SK-N-SH (cell line): Measurements from ENCODE around the gene ANK3. TPM values are rescaled to one million over a fixed set of nuclear protein-coding genes. Genes with fewer than 3 reads are reported as not detected.
A peak's percentile ranks its signal among the peaks of the same experiment; 100 is the strongest.

ENCODE experiments used
- CTCF ChIA-PET: fragments of 300-600, 350-600 bp; formaldehyde crosslinking; extraction: SDS; loops from one replicate; lab custom pipeline; 2021; lab: Yijun Ruan, JAX
- POLR2A ChIA-PET: fragments of 350-600 bp; sonication (Branson Sonifier 250); formaldehyde crosslinking; extraction: SDS; loops from one replicate; lab custom pipeline; 2020; ENCODE audit warnings: antibody characterized with exemption, inconsistent platforms; lab: Yijun Ruan, JAX
- DNase-seq: peaks from one replicate; pipeline ENCODE4 v3.0.0; 2012
- H2AFZ ChIP-seq: fragments of 200-600 bp; sonication (generic); 2 replicates; pipeline ENCODE4 v1.8.1; 2016; ENCODE audit warnings: antibody characterized with exemption, mild to moderate bottlenecking, low read depth
- H3F3A ChIP-seq: fragments of 200-600 bp; sonication (generic); replicated peaks from 2 replicates; pipeline ENCODE3; 2016; ENCODE audit warnings: antibody characterized with exemption, mild to moderate bottlenecking; ENCODE audit not compliant: insufficient read depth
- H3K27ac ChIP-seq, 2 experiments: fragments of 200-500 bp in 1 of 2; fragments of 200-600 bp in 1 of 2; sonication (Bioruptor generic) in 1 of 2; sonication (generic), shearing (Covaris generic) in 1 of 2; 2 replicates each; pipeline versions ENCODE4 v1.5.1 to v1.6.1; 2014 to 2016; ENCODE audit warnings: low read depth in 2 of 2, inconsistent platforms in 1 of 2, low read length in 1 of 2, mild to moderate bottlenecking in 1 of 2, mixed read lengths in 1 of 2
- H3K27me3 ChIP-seq: fragments of 200-600 bp; sonication (generic), shearing (Covaris generic); 2 replicates; pipeline ENCODE4 v1.6.1; 2016; ENCODE audit warnings: mixed run types; ENCODE audit not compliant: insufficient read depth
- H3K36me3 ChIP-seq, 2 experiments: fragments of 200-500 bp in 1 of 2; fragments of 200-600 bp in 1 of 2; sonication (Bioruptor generic) in 1 of 2; sonication (generic) in 1 of 2; replicated peaks in 1 of 2; 2 replicates each; pipeline versions ENCODE3 to v1.5.1; 2014 to 2016; ENCODE audit warnings: low read length in 1 of 2, mild to moderate bottlenecking in 1 of 2; ENCODE audit not compliant: insufficient read depth in 2 of 2, control insufficient read depth in 1 of 2
- H3K4me1 ChIP-seq, 2 experiments: fragments of 200-500 bp in 1 of 2; fragments of 200-600 bp in 1 of 2; sonication (Bioruptor generic) in 1 of 2; sonication (generic), shearing (Covaris generic) in 1 of 2; 2 replicates each; pipeline versions ENCODE4 v1.5.1 to v1.6.1; 2014 to 2016; ENCODE audit warnings: low read depth in 1 of 2, low read length in 1 of 2, mixed run types in 1 of 2; ENCODE audit not compliant: insufficient read depth in 2 of 2, control insufficient read depth in 1 of 2
- H3K4me2 ChIP-seq: fragments of 200-600 bp; sonication (generic), shearing (Covaris generic); 2 replicates; pipeline ENCODE4 v1.6.1; 2017; ENCODE audit warnings: mixed run types
- H3K4me3 ChIP-seq, 2 experiments: fragments of 200-500 bp in 1 of 2; fragments of 200-600 bp in 1 of 2; sonication (Bioruptor generic) in 1 of 2; sonication (generic), shearing (Covaris generic) in 1 of 2; 2 replicates each; pipeline versions ENCODE4 v1.5.1 to v1.8.1; 2014 to 2016; ENCODE audit warnings: low read depth in 2 of 2, inconsistent platforms in 1 of 2, low read length in 1 of 2, mild to moderate bottlenecking in 1 of 2, mixed read lengths in 1 of 2, moderate library complexity in 1 of 2
- H3K79me2 ChIP-seq: fragments of 200-600 bp; sonication (generic); 2 replicates; pipeline ENCODE4 v1.8.1; 2017; ENCODE audit warnings: mild to moderate bottlenecking; ENCODE audit not compliant: insufficient read depth
- H3K9ac ChIP-seq: fragments of 200-600 bp; sonication (generic); 2 replicates; pipeline ENCODE4 v1.6.1; 2017; ENCODE audit warnings: mixed run types
- H3K9me2 ChIP-seq: fragments of 200-600 bp; sonication (generic); 2 replicates; pipeline ENCODE4 v1.6.1; 2017; ENCODE audit warnings: mixed run types
- H3K9me3 ChIP-seq: fragments of 200-600 bp; sonication (generic); 2 replicates; pipeline ENCODE4 v1.6.1; 2017; ENCODE audit warnings: mixed run types, mild to moderate bottlenecking, moderate library complexity
- H4K20me1 ChIP-seq: fragments of 200-600 bp; sonication (generic); 2 replicates; pipeline ENCODE4 v1.6.1; 2017; ENCODE audit warnings: mild to moderate bottlenecking, mixed run types; ENCODE audit not compliant: insufficient read depth
- EP300 ChIP-seq, 2 experiments: IDR thresholded peaks; 2 replicates each; pipeline versions ENCODE4 v1.4.0 to v1.6.1; 2012; ENCODE audit warnings: borderline replicate concordance in 1 of 2, low read depth in 1 of 2, low read length in 1 of 2
- FOSL2 ChIP-seq: IDR thresholded peaks from 2 replicates; pipeline ENCODE4 v1.4.0; 2012; ENCODE audit warnings: low read depth, mild to moderate bottlenecking, moderate library complexity, borderline replicate concordance
- JUND ChIP-seq: IDR thresholded peaks from 2 replicates; pipeline ENCODE4 v1.4.0; 2012
- MEF2A ChIP-seq: IDR thresholded peaks from 2 replicates; pipeline ENCODE4 v1.4.0; 2012; ENCODE audit warnings: low read depth, borderline replicate concordance
- MXI1 ChIP-seq: IDR thresholded peaks from 2 replicates; pipeline ENCODE4 v1.6.1; 2012; ENCODE audit warnings: mild to moderate bottlenecking, low read depth, low read length, improper control_type of control experiment
- PBX3 ChIP-seq: IDR thresholded peaks from 2 replicates; pipeline ENCODE4; 2012
- RAD21 ChIP-seq: IDR thresholded peaks from 2 replicates; pipeline ENCODE4 v1.6.1; 2012; ENCODE audit warnings: mild to moderate bottlenecking, low read length
- REST ChIP-seq: IDR thresholded peaks from 2 replicates; pipeline ENCODE4 v1.6.1; 2012; ENCODE audit warnings: mild to moderate bottlenecking, low read depth, low read length, moderate library complexity
- SIN3A ChIP-seq: IDR thresholded peaks from 2 replicates; pipeline ENCODE4 v1.6.1; 2012; ENCODE audit warnings: low read depth, mild to moderate bottlenecking, low read length, moderate library complexity, borderline replicate concordance
- TCF12 ChIP-seq: IDR thresholded peaks from 2 replicates; pipeline ENCODE4 v1.4.0; 2012
- WGBS: methylation state at CpG from one replicate; pipeline ENCODE4 v1.1.6; 2017; ENCODE audit warnings: low lambda C conversion rate; 5-methylcytosine and 5-hydroxymethylcytosine counted together
- polyA plus RNA-seq, 3 experiments: library from polyadenylated mRNA; depleted of rRNA; stranded (reverse); fragments of >200 nt; gene quantifications; 2 replicates each; pipeline ENCODE4 v1.2.3, GENCODE V29; 2012

ANK3 gene
- polyA plus RNA-seq, 1 of the 3 experiments (the other 2 are of a cell fraction) = 10.0 TPM

DNA sequence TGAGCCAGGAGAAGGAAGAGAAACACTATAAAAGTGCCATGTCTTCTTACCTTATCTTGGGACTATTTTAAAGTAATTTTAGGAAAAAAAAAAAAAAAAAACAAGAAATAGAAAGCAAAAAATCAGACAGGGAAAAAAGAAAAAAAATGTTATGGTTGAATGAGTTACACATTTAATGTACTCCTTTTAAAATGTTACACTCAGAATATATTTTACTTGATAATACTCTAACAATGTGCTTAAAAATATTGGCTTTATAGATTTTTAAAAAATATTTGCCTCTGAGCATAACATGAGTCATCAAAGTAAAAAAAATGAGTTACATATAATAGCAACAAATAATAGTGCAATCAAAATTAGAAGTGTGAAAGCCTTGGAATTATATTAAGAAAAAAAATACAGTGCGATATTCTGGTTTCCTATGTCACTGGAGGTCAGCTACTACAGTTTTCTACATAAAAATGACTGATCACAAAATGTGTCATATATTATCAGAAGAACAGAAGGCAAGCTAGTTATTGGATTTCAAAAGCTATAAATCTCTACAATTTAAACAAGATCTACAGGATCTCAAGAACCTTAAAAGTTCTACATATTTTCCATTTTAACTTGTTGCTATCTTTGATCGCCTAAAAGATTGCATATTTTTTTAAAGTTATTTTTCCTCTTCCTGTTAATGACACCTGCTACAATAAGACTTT, 252.2 kb downstream of the ANK3 start:
- 94% methylated on average over 2 of the region's 2 CpGs for WGBS
- no peaks in the 10 kb centered on the region for H3K27me3 ChIP-seq
- no peak overlapping the region for H3K4me2 ChIP-seq
- no peaks in the 10 kb centered on the region for H3K36me3 ChIP-seq
- no peaks in the 10 kb centered on the region for H3K9me2 ChIP-seq
- no peak overlapping the region for H3K27ac ChIP-seq
- no peak overlapping the region for H2AFZ ChIP-seq
- H3K79me2 ChIP-seq = no peaks in the 10 kb centered on the region
- H3K4me3 ChIP-seq = no peak overlapping the region
- no peak for DNase-seq
- no peaks in the 10 kb centered on the region for H3F3A ChIP-seq
- H4K20me1 ChIP-seq = no peaks in the 10 kb centered on the region
- H3K4me1 ChIP-seq = peaks cover 0 to 4% of the 10 kb centered on the region in 2 experiments; a peak in 2 of 4 replicates
- TF ChIP-seq JUND (no peak), FOSL2 (0 out of 2 replicates have a peak, but pooled peaks have one; percentile 2)
- CTCF ChIA-PET = no interaction called here
- no peaks in the 10 kb centered on the region for H3K9me3 ChIP-seq
- POLR2A ChIA-PET = no interaction called here
- no peak overlapping the region for H3K9ac ChIP-seq

DNA sequence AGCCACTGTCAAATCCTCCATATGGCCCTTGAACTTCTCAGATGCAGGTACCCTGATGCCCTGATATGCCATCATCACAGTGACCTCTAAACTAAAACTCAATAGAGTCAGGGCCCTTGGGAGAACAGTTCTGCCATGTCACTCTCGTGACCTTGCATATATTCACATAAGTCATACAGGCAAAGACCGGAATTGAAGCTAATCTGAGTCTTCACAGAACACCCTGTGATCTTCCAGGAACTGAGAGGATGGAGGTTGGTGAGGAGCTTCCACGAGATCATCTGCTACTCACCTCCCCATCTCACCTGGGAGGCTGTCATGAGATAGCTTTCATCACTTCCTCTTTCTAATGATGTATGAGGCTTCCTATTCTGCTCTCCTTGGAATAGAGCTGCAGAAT, 254.7 kb downstream of the ANK3 start:
- no peak for DNase-seq
- no peaks in the 10 kb centered on the region for H3K9me3 ChIP-seq
- no peaks in the 10 kb centered on the region for H3K27me3 ChIP-seq
- ChIA-PET POLR2A (no interaction called here), CTCF (no interaction called here)
- H3K27ac ChIP-seq = peak overlapping the region in 1 of 2 experiments; percentile 58; a peak in 1 of 4 replicates
- H3F3A ChIP-seq = no peaks in the 10 kb centered on the region
- no peaks in the 10 kb centered on the region for H3K9me2 ChIP-seq
- H3K4me2 ChIP-seq = no peak overlapping the region
- no peak overlapping the region for H2AFZ ChIP-seq
- no peaks in the 10 kb centered on the region for H3K79me2 ChIP-seq
- TF ChIP-seq EP300 (IDR thresholded peaks at IDR 0.05; ENCODE audit: borderline replicate concordance in 1 of 2, low read depth in 1 of 2, low read length in 1 of 2) (no peak), MEF2A (no peak), SIN3A (no peak), RAD21 (no peak)
- no peak overlapping the region for H3K9ac ChIP-seq
- no peak overlapping the region for H3K4me3 ChIP-seq
- no peaks in the 10 kb centered on the region for H3K36me3 ChIP-seq
- H3K4me1 ChIP-seq = peaks cover 3 to 4% of the 10 kb centered on the region in 2 experiments; a peak in 3 of 4 replicates
- WGBS = 89% methylated on average over 3 of the region's 3 CpGs
- H4K20me1 ChIP-seq = no peaks in the 10 kb centered on the region

GRCh38 chr10:60134548-60134947, 255.1 kb downstream of the ANK3 start:
- Histone ChIP-seq H3K4me1 (peaks cover 4 to 6% of the 10 kb centered on the region in 2 experiments; a peak in 3 of 4 replicates), H3K27ac (peak overlapping the region in 1 of 2 experiments; percentile 58; a peak in 1 of 4 replicates), H4K20me1 (no peaks in the 10 kb centered on the region), H3K36me3 (no peaks in the 10 kb centered on the region), H3K4me2 (no peak overlapping the region), H3K9me2 (no peaks in the 10 kb centered on the region), H3K4me3 (no peak overlapping the region), H3K27me3 (no peaks in the 10 kb centered on the region), H3K9me3 (no peaks in the 10 kb centered on the region), H3F3A (no peaks in the 10 kb centered on the region), H3K9ac (no peak overlapping the region), H2AFZ (no peak overlapping the region), H3K79me2 (no peaks in the 10 kb centered on the region)
- ChIA-PET POLR2A (no interaction called here), CTCF (no interaction called here)
- TF ChIP-seq REST (no peak), FOSL2 (no peak), MXI1 (no peak), TCF12 (peak; percentile 82), PBX3 (peak; percentile 71), EP300 (IDR thresholded peaks at IDR 0.05; ENCODE audit: borderline replicate concordance in 1 of 2, low read depth in 1 of 2, low read length in 1 of 2) (peak in 1 of 2 experiments; percentile 22; a peak in 1 of 4 replicates), JUND (peak; percentile 42)
- 95% methylated on average over 1 of the region's 1 CpG for WGBS
- no peak for DNase-seq
